ENCODE data around the gene MYCBPAP. TPM values are rescaled to one million over a fixed set of nuclear protein-coding genes. Genes with fewer than 3 reads are reported as not detected.

MYCBPAP gene
- total and polyA plus RNA-seq, 2 donors (not counting 3 experiments of a cell fraction or from before 2014, with no cell fraction given) = 0.40 to 0.66 TPM

DNA sequence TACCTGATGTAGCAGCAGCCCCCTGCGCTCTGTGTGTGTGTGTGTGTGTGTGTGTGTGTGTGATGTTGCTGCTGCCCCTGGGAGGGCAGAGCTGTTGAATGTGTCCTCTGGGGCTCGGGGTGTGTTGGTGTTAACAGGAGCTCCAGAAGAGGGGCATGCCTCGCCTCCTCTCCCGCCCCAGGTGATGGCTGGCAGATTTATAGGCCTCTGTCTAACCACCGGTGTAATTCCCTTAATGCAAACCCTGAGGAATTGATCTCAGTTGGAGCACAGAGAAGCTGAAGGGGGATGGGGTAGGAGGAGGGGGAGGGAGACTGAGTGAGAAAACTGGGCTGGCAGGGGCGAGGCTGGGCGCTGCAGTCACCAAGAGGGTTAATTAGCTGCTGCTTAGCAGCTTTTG is 62.3 kb downstream of the MYCBPAP start:
- H3K9me3 ChIP-seq (replicated peaks; ENCODE audit: control insufficient read depth, insufficient read depth, low read length) = no peaks in the 10 kb centered on the region
- FAIRE-seq = no peak
- intact Hi-C loops (cut with micrococcal nuclease) (no loop called here), dilution Hi-C loops (cut with MboI; ENCODE audit: extremely low pct_ligation_motif_present, low sequenced_read_pairs) (no loop called here)
- no peaks in the 10 kb centered on the region for H3K4me1 ChIP-seq (ENCODE audit: control insufficient read depth, extremely low read depth, insufficient read depth, low read length)
- no peaks in the 10 kb centered on the region for H4K20me1 ChIP-seq (replicated peaks; ENCODE audit: control insufficient read depth, extremely low read depth, insufficient read depth, low read length)
- POLR2A ChIA-PET = interaction anchor here (0.6 kb wide), 1 partner anchor 18 kb away, joined by 3 read pairs; no protein-coding TSS in a partner anchor
- no peaks in the 10 kb centered on the region for H3K36me3 ChIP-seq (ENCODE audit: control insufficient read depth in 2 of 2, extremely low read depth in 1 of 2, insufficient read depth in 2 of 2, low read length in 2 of 2)
- no TSS peak for BruUV-seq (replicated peaks)
- no peak overlapping the region for H3K4me2 ChIP-seq (ENCODE audit: insufficient read depth, low read length)
- no peaks in the 10 kb centered on the region for H3K79me2 ChIP-seq (ENCODE audit: control insufficient read depth, insufficient read depth, low read length)
- DNase-seq (ENCODE audit: low read depth, low spot score) = no peak
- no peak overlapping the region for H2AFZ ChIP-seq (ENCODE audit: low read depth, low read length)
- H3K27me3 ChIP-seq (ENCODE audit: control insufficient read depth in 2 of 2, insufficient read depth in 2 of 2, low read length in 2 of 2) = peaks cover 7 to 11% of the 10 kb centered on the region in 2 experiments
- H3K4me3 ChIP-seq (replicated peaks in 1 of 3; ENCODE audit: insufficient read depth in 1 of 3, low read depth in 1 of 3, low read length in 3 of 3) = no peak overlapping the region
- no peaks in the 10 kb centered on the region for H3K9me1 ChIP-seq (replicated peaks; ENCODE audit: control insufficient read depth, extremely low read depth, insufficient read depth, low read length)
- H3K27ac ChIP-seq (ENCODE audit: insufficient read depth, low read depth, low read length) = no peak overlapping the region
- no peak overlapping the region for H3K9ac ChIP-seq (replicated peaks; ENCODE audit: extremely low read depth, insufficient read depth, low read length)
- TF ChIP-seq POLR2AphosphoS5 (IDR thresholded peaks at IDR 0.05; ENCODE audit: insufficient read depth, low read depth, low read length) = no peak
- no peak for TF ChIP-seq JUN (IDR thresholded peaks at IDR 0.05; ENCODE audit: borderline replicate concordance, insufficient read depth, insufficient read length, low read depth)
- TF ChIP-seq FOS (IDR thresholded peaks at IDR 0.05; ENCODE audit: borderline replicate concordance, insufficient read depth, low read length) = no peak
- TF ChIP-seq, protein P1, sequence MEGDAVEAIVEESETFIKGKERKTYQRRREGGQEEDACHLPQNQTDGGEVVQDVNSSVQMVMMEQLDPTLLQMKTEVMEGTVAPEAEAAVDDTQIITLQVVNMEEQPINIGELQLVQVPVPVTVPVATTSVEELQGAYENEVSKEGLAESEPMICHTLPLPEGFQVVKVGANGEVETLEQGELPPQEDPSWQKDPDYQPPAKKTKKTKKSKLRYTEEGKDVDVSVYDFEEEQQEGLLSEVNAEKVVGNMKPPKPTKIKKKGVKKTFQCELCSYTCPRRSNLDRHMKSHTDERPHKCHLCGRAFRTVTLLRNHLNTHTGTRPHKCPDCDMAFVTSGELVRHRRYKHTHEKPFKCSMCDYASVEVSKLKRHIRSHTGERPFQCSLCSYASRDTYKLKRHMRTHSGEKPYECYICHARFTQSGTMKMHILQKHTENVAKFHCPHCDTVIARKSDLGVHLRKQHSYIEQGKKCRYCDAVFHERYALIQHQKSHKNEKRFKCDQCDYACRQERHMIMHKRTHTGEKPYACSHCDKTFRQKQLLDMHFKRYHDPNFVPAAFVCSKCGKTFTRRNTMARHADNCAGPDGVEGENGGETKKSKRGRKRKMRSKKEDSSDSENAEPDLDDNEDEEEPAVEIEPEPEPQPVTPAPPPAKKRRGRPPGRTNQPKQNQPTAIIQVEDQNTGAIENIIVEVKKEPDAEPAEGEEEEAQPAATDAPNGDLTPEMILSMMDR (IDR thresholded peaks at IDR 0.05; ENCODE audit: extremely low read depth in 1 of 2, insufficient read depth in 1 of 2, low read depth in 1 of 2, low read length in 2 of 2) = no peak
- TF ChIP-seq MYC (IDR thresholded peaks at IDR 0.05; ENCODE audit: low read depth, low read length) = no peak
- no peak for TF ChIP-seq POLR2A (IDR thresholded peaks at IDR 0.05; ENCODE audit: low read depth, low read length)
- TF ChIP-seq, protein P2, sequence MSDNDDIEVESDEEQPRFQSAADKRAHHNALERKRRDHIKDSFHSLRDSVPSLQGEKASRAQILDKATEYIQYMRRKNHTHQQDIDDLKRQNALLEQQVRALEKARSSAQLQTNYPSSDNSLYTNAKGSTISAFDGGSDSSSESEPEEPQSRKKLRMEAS (IDR thresholded peaks at IDR 0.05; ENCODE audit: insufficient read depth, insufficient read length) = no peak
- no peak for TF ChIP-seq GATA2 (IDR thresholded peaks at IDR 0.05; ENCODE audit: insufficient read depth, insufficient read length, low read depth, low read length)
- TF ChIP-seq EZH2 (IDR thresholded peaks at IDR 0.05; ENCODE audit: borderline replicate concordance, low read depth, low read length, severe bottlenecking) = no peak
- CTCF ChIA-PET = interaction anchor here (1.4 to 2.2 kb wide), 2 partner anchors 20 to 56 kb away, joined by 3 to 10 read pairs; no protein-coding TSS in a partner anchor

Measured in endothelial cell of umbilical vein (primary cell).